Vagina (tissue), 2 donors: ENCODE data around the gene PPP4R1.

ENCODE experiments used
- POLR2A ChIP-seq, 2 donors: fragments of 450-650 bp; IDR thresholded peaks; one replicate each; pipeline ENCODE4 v1.6.1; 2017; ENCODE audit warnings: antibody characterized with exemption in 2 of 2, mild to moderate bottlenecking in 2 of 2, moderate library complexity in 2 of 2
- POLR2AphosphoS5 ChIP-seq, 2 donors: sonication (generic); formaldehyde crosslinking; IDR thresholded peaks; one replicate each; pipeline ENCODE4 v1.9.0; 2017; ENCODE audit warnings: antibody characterized with exemption in 2 of 2, mild to moderate bottlenecking in 2 of 2, low read depth in 1 of 2; ENCODE audit not compliant: insufficient read depth in 1 of 2
- TF ChIP-seq, protein P1 (sequence below), 3 experiments: fragments of 450-650 bp in 2 of 3; fragments of 200-600 bp in 1 of 3; sonication (generic) in 1 of 3; IDR thresholded peaks; one replicate each; pipeline ENCODE4 v1.5.1; 2017 to 2019; ENCODE audit warnings: antibody characterized with exemption in 3 of 3, mild to moderate bottlenecking in 2 of 3, moderate library complexity in 2 of 3

DNA sequence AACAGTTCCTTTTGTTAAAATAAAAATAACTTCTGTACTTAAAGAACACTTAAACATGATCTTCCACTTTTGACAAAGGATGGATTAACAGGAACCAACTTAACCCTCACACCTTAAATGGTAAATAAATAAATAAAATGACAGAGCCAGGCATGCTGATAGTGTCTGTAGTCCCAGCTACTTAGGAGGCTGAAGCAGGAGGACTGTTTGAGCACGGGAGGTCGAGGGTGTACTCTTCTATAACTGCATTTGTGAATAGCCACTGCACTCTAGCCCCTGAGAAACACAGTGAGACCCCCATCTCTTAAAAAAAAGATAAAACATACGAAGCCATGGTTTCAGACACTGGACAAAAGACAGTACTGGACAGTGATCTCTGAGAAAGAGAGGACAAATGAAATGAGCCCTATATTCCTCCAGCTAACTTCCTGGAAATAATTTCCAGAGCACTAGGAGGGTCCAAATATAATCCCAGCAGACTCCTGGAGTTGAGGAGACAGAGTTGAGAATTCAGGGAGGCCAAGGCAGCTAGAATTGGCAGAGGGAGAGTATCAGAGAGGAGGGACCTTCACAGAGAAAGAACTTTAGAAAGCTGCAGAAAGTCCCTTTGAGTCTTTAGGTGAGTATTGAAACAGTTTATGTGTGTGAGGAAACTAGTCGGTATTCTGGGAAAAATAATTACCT lies 17.4 kb downstream of the PPP4R1 start:
- TF ChIP-seq, protein P1, sequence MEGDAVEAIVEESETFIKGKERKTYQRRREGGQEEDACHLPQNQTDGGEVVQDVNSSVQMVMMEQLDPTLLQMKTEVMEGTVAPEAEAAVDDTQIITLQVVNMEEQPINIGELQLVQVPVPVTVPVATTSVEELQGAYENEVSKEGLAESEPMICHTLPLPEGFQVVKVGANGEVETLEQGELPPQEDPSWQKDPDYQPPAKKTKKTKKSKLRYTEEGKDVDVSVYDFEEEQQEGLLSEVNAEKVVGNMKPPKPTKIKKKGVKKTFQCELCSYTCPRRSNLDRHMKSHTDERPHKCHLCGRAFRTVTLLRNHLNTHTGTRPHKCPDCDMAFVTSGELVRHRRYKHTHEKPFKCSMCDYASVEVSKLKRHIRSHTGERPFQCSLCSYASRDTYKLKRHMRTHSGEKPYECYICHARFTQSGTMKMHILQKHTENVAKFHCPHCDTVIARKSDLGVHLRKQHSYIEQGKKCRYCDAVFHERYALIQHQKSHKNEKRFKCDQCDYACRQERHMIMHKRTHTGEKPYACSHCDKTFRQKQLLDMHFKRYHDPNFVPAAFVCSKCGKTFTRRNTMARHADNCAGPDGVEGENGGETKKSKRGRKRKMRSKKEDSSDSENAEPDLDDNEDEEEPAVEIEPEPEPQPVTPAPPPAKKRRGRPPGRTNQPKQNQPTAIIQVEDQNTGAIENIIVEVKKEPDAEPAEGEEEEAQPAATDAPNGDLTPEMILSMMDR (IDR thresholded peaks at IDR 0.05): no peak
- TF ChIP-seq POLR2AphosphoS5 (IDR thresholded peaks at IDR 0.05; ENCODE audit: insufficient read depth in 1 of 2, low read depth in 1 of 2): no peak
- no peak for TF ChIP-seq POLR2A (IDR thresholded peaks at IDR 0.05)
